ENCODE measurements around the gene EPB41L2.
A peak's percentile ranks its signal among the peaks of the same experiment; 100 is the strongest.

The EPB41L2 gene

DNA sequence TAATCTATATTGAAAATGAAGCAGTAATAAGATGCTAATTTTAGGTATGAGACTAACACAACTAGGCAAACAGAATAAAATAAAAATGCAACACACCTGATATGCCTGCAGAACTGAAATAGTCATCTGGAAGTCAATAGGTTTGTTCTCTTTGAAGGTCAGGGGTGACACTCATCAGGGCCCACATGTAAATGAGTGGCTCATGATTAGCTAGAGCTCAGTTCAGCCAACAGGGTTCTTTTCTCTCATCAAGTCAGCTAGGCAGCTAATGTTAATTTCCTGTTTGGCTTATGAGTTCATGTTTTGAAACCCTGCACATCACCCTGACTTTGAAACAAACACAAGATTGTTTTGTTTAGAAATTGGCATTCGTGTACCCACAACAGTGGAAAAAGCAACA, 212.0 kb downstream of the EPB41L2 start:
- H3K4me1 Mint-ChIP-seq, result peaks cover 45% of the 10 kb centered on the region
- H3K9me3 Mint-ChIP-seq, result peaks cover 6% of the 10 kb centered on the region
- H3K27ac Mint-ChIP-seq, result no peak overlapping the region
- H3K4me3 Mint-ChIP-seq, result no peak overlapping the region
- TF ChIP-seq, protein P1, sequence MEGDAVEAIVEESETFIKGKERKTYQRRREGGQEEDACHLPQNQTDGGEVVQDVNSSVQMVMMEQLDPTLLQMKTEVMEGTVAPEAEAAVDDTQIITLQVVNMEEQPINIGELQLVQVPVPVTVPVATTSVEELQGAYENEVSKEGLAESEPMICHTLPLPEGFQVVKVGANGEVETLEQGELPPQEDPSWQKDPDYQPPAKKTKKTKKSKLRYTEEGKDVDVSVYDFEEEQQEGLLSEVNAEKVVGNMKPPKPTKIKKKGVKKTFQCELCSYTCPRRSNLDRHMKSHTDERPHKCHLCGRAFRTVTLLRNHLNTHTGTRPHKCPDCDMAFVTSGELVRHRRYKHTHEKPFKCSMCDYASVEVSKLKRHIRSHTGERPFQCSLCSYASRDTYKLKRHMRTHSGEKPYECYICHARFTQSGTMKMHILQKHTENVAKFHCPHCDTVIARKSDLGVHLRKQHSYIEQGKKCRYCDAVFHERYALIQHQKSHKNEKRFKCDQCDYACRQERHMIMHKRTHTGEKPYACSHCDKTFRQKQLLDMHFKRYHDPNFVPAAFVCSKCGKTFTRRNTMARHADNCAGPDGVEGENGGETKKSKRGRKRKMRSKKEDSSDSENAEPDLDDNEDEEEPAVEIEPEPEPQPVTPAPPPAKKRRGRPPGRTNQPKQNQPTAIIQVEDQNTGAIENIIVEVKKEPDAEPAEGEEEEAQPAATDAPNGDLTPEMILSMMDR (IDR thresholded peaks at IDR 0.05), result no peak
- peaks cover 2% of the 10 kb centered on the region for H3K27me3 Mint-ChIP-seq (ENCODE audit: low read depth, poor library complexity)
- no peak for DNase-seq
- H3K36me3 Mint-ChIP-seq (ENCODE audit: low read depth), result peaks cover 34% of the 10 kb centered on the region

DNA sequence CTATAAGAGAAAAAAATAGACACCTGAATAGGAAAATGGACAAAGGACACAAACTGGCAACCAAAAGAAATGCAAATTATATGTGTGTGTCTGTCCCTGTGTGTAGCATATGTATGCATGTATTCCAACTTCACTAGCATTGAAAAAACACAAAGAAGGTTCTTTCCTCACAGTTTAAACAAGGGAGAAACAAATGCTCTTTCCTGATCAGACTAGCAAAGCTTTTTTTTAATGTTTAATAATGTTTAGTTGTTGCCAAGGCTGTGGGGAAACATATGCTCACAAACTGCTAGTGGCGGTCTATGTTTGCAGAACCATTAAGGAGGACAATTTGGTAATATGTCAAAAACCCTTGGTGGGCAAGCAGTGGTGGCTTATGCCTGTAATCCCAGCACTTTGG, 213.5 kb downstream of the EPB41L2 start:
- peaks cover 45% of the 10 kb centered on the region for H3K4me1 Mint-ChIP-seq
- H3K9me3 Mint-ChIP-seq, result no peaks in the 10 kb centered on the region
- no peak for DNase-seq
- H3K4me3 Mint-ChIP-seq, result no peak overlapping the region
- peaks cover 22% of the 10 kb centered on the region for H3K36me3 Mint-ChIP-seq (ENCODE audit: low read depth)
- H3K27me3 Mint-ChIP-seq (ENCODE audit: low read depth, poor library complexity), result peaks cover 2% of the 10 kb centered on the region
- no peak overlapping the region for H3K27ac Mint-ChIP-seq
- TF ChIP-seq, protein P1 (IDR thresholded peaks at IDR 0.05), result no peak

DNA sequence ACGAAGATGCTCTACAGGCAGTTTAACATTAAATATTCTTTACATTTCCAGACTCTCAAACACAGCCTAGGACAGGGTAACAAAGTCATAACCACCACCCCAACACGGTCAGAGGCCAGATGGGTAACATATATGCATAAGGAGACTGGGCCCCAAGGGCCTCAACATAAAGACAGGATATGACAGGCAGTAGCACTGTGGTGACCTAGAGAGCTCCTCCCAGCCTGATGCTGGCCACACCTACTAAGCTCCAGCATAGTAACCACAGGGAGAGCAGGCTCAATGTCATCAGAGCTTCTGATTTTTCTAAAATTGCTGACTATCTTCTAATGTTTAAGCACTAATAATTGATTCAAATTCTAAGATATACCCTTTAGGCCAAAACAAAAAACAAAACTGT, 214.1 kb downstream of the EPB41L2 start:
- Mint-ChIP-seq H3K4me1 (peaks cover 41% of the 10 kb centered on the region), H3K27ac (no peak overlapping the region), H3K4me3 (no peak overlapping the region), H3K9me3 (no peaks in the 10 kb centered on the region), H3K36me3 (ENCODE audit: low read depth) (peaks cover 16% of the 10 kb centered on the region), H3K27me3 (ENCODE audit: low read depth, poor library complexity) (peaks cover 2% of the 10 kb centered on the region)
- TF ChIP-seq, protein P1 (IDR thresholded peaks at IDR 0.05), result no peak
- no peak for DNase-seq

DNA sequence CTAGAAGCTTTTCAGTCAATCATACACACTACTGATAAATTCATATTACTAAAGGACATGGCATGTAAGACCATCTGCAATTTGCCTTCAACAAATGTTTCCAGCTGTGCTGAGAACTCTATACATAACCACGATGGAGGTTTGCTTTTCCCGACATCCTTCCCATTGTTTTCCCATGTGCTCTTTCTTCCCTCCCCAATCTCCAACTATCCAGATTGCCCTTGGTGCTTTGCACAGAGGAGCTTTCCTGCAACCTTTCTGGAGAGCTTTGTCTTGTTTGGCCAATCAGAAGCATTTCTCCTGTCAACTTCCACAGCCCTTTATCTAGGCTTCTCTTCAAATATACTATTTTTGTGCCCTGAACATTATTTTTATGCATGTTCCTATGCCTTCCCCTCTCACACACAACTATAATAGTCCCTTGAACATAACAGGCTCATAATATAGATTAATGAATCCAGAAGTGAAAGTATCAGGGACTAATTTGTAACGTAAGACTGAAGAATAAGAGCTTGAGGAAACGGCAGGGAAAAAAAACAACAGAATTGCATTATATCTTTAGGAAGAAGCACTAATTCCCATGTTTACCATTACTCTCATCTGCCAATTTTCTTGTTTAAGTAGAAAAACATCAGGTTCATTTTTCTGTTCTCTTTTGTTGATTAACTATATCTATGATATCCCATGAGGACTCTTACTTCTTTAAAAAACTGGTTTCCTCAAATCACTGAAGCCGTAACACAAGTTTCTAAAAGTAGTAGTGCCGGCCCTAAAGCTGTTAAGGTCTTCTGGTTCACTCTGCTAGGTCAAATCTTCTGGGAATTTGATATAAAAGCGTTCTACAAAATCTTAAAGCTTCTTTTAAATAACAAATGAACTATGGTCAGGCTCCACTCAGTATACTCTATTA, 215.8 kb downstream of the EPB41L2 start:
- no peak for DNase-seq
- Mint-ChIP-seq H3K27me3 (ENCODE audit: low read depth, poor library complexity) (peaks cover 2% of the 10 kb centered on the region), H3K4me3 (no peak overlapping the region), H3K4me1 (peaks cover 25% of the 10 kb centered on the region), H3K9me3 (no peaks in the 10 kb centered on the region), H3K36me3 (ENCODE audit: low read depth) (no peaks in the 10 kb centered on the region), H3K27ac (no peak overlapping the region)
- TF ChIP-seq, protein P1 (IDR thresholded peaks at IDR 0.05), result no peak

DNA sequence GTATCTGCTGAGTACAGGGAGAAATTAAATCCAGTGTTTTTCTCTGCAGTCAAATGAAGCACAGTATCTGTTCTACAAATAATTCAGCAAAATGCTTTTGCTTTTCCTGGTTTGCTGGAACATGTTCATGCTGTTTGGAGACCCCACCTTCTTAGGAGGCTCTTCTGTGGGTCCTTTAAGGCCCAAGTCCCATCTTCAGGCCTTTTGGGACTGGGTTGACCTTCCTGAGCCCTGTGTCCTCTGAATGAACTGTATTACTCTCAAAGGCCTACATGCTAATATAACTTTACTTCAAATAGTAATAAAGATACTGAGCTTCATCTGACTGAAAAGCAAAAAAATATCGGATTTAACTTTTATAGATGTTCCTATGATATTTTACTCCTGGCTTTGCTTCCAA, 216.5 kb downstream of the EPB41L2 start:
- no peak overlapping the region for H3K4me3 Mint-ChIP-seq
- H3K27ac Mint-ChIP-seq, result peak overlapping the region; percentile 69
- no peak for DNase-seq
- TF ChIP-seq, protein P1 (IDR thresholded peaks at IDR 0.05), result no peak
- H3K36me3 Mint-ChIP-seq (ENCODE audit: low read depth), result no peaks in the 10 kb centered on the region
- H3K9me3 Mint-ChIP-seq, result no peaks in the 10 kb centered on the region
- peaks cover 26% of the 10 kb centered on the region for H3K4me1 Mint-ChIP-seq
- H3K27me3 Mint-ChIP-seq (ENCODE audit: low read depth, poor library complexity), result no peaks in the 10 kb centered on the region

Data from nephron progenitor cell (in vitro differentiated cells).